Measurements from ENCODE around the gene OR10G7.

Gene OR10G7

DNA sequence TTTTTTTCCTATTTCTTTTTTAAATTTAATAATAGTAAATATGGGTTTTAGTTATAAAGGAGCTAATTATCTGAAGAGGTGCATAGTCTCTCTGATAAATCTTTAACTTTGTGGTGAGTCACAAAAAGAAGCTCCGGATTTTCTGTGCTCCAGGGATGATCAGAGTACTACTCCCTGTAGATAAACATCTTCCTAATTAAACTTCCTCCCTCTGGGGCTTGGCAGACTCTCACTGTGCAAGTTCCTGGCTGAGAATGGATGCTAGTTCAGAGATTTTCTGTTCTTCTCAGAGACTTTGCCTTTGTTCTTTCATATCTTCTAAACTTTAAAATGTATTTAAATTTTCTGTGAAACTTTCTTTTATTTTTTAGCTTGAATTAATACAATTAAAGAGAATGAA lies at the start of gene OR10G7:
TSS of gene OR10G7 (minus strand) at position 72 of the 400 bp plus-strand sequence. CDS start 2,324 bp downstream, outside the sequence.
- DNase-seq, result no peak

- no peak for DNase-seq
Observed at GRCh38 chr11:124085997-124086846, 45.1 kb upstream of the OR10G7 start.

GRCh38 chr11:124085583-124085982 lies 44.5 kb upstream of the OR10G7 start:
- no peak for DNase-seq

- no peak for DNase-seq
Observed at GRCh38 chr11:124082371-124082770, 41.2 kb upstream of the OR10G7 start.

GRCh38 chr11:124081483-124081882 lies 40.4 kb upstream of the OR10G7 start:
- DNase-seq, result no peak

DNA sequence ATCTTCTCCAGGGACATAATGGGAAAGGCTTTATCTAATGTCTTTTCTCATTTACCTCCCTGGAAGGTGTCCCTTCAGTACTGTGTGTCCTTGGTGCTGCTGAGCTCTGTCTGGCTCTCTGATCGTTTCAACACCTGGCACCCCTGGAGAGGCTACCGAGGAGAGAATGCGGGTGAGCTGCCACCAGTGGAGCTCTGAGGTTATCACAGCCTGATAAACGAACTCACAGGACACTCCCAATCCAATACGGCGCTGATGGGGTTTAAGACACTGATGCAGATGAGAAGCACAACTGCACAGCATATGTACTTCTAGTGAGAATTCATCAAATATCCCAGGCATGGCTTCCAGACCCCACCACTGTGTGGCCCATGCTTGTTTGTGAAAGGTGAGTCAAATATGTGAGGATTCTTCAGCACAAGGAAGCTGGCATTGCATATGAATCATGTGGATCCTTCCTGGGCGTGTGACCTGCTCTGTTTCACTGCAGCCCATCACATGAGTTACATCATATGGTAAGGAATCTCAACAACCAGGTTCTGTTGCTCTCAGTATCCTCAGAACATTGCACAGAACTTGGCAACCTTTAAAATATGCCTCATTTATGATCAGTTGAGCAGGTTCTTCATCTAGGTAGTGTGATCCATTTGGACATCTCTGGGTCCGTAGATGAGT lies 39.3 kb upstream of the OR10G7 start:
- no peak for DNase-seq

- DNase-seq, result no peak
Observed at GRCh38 chr11:124079631-124080326, 38.7 kb upstream of the OR10G7 start.

DNA sequence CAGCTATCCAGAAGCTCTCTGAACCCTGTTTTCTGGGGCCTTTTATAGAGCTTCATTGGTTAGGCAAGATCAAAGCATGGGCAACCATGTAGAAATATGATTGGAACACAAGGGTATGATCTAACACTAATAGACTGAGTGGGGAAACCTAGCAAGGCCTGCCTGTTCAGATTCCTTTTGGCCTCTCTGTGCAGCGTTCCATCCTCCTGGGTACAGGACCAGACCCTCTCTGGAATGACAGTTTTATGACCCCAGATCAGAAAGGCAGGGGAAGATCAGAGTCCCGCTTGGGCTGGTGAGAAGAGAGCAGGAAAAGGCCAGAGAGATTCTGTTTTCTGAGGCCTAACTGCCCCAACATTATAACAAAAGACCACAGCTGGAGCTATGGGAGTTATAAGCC lies 37.5 kb upstream of the OR10G7 start:
- DNase-seq, result no peak

DNA sequence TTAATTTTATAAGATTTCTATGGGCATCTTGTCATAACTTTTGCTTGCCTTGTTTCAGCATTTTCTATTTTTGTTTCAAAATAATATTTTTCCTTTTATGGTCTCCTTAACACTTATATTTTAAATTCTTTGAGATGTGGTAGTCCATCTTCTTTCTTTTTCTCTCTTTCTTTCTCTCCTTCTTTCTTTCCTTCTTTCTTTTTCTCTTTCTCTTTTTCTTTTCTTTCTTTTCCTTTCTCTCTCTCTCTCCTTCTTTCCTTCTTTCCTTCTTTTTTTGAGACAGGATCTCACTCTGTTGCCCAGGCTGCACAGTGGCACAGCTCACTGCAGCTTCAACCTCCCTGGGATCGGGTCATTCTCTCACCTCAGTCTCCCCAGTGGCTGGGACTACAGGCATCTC lies 36.1 kb upstream of the OR10G7 start:
- no peak for DNase-seq

GRCh38 chr11:124075841-124076651 lies 34.9 kb upstream of the OR10G7 start:
- no peak for DNase-seq

GRCh38 chr11:124075492-124075840 lies 34.3 kb upstream of the OR10G7 start:
- no peak for DNase-seq

- no peak for DNase-seq
Observed at GRCh38 chr11:124074554-124074953, 33.4 kb upstream of the OR10G7 start.

DNA sequence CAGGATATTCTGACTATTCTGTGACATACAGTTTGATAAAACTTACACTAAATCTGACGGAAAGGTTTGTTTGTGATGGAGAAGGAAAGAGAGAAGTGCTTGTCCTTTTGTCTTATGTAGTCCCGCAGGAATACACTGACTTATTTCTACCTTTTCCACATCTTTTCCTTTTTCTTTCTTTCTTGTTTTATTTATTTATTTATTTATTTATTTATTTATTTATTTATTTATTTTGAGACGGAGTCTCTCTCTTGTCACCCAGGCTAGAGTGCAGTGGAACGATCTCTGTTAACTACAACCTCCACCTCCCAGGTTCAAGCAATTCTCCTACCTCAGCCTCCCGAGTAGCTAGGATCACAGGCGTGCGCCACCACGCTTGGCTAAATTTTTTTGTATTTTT lies 31.0 kb upstream of the OR10G7 start:
- DNase-seq, result no peak

DNA sequence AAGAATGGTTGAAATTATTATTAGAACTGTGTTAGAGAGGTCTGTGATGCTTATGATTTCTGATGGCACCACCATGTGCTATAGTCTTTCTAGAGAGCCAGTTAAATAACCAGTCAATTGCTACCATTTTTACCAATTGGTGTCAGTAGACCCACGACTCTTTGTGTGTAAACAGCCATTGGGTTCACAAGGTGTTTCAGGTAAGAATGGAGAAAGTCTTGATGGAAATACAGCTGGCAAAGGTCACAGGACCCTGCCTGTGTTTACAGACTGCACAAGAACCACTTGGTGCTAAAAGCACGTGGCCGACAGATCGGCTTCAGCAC lies 30.5 kb upstream of the OR10G7 start:
- DNase-seq, result no peak

GRCh38 chr11:124070915-124071622 lies 29.9 kb upstream of the OR10G7 start:
- DNase-seq, result peak; percentile 54 to 61

- DNase-seq, result peak in 1 of 2 donors; percentile 27
Observed at GRCh38 chr11:124069429-124070401, 28.6 kb upstream of the OR10G7 start.

DNA sequence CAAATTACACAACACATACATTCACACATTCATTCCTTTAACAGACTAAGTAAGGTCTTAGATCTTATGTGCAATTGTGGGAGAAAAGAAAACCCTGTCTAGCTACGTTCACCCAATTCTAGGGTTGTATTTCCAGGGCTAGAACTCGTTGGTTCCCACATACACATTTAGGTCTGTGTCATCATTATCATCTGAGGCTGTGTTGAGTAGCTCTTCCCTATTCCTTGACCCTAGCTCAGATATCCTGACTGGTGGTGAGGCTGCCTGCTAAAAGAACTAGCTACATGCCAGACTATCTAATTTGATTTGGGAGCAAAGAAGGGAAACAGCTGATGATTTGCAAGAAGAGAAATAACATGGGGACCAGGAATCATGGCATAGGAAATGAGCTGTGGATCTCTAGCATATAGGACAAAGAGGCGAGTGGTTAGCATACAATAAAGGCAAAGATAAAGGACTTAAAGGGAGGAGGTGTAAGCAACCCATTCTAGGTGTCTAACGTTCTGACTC lies 27.5 kb upstream of the OR10G7 start:
- DNase-seq, result no peak

- no peak for DNase-seq
Observed at GRCh38 chr11:124052966-124053365, 11.8 kb upstream of the OR10G7 start.

- no peak for DNase-seq
Observed at GRCh38 chr11:124050748-124051147, 9.6 kb upstream of the OR10G7 start.

GRCh38 chr11:124043420-124043819 lies 2.3 kb upstream of the OR10G7 start:
- DNase-seq, result no peak

DNA sequence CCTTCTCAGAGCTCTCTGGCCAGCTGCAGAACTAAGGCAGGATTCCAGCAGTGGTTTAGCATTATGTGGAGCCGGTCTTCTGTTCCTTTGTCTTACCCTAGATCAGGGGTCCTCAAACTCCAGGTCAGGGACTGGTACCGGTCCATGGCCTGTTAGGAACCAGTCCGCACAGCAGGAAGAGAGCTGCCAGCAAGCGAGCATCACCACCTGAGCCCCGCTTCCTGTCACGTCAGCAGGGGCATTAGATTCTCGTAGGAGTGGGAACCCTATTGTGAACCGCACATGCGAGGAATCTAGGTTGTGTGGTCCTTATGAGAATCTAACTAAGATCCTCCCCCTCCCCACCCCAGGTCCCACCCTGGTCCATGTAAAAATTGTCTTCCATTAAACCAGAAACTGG lies 1.6 kb downstream of the OR10G7 start:
- no peak for DNase-seq

Data from activated CD4-positive, alpha-beta T cell treated with anti-CD3 and anti-CD28 coated beads for 4 hours (primary cell).